ENCODE measurements around the gene SKIC2. TPM values are rescaled to one million over a fixed set of nuclear protein-coding genes. Genes with fewer than 3 reads are reported as not detected.

The SKIC2 gene
- total RNA-seq, 1 donor from 2014 or later, result 61.2 TPM

- H3K4me3 Mint-ChIP-seq (ENCODE audit: unreplicated experiment), result peak overlapping the region; percentile 89
- no peak for TF ChIP-seq CTCF (IDR thresholded peaks at IDR 0.05)
- H3K27ac Mint-ChIP-seq (ENCODE audit: unreplicated experiment), result peak overlapping the region; percentile 87
- no peaks in the 10 kb centered on the region for H3K9me3 Mint-ChIP-seq (ENCODE audit: low read depth)
- no peaks in the 10 kb centered on the region for H3K27me3 Mint-ChIP-seq (ENCODE audit: low read depth)
- peaks cover 31% of the 10 kb centered on the region for H3K4me1 Mint-ChIP-seq (ENCODE audit: low read depth)
- no peak for DNase-seq (ENCODE audit: low spot score)
- H3K36me3 Mint-ChIP-seq (ENCODE audit: low read depth), result peaks cover 32% of the 10 kb centered on the region
Measured at GRCh38 chr6:31958412-31958740, 599 bp upstream of the SKIC2 start.

GRCh38 chr6:31961616-31962015 is 2.6 kb downstream of the SKIC2 start:
- Mint-ChIP-seq H3K36me3 (ENCODE audit: low read depth) (peaks cover 21% of the 10 kb centered on the region), H3K27ac (ENCODE audit: unreplicated experiment) (no peak overlapping the region)

GRCh38 chr6:31963921-31964320 is 4.9 kb downstream of the SKIC2 start:
- no peak overlapping the region for H3K27ac Mint-ChIP-seq (ENCODE audit: unreplicated experiment)
- no peak for TF ChIP-seq CTCF (IDR thresholded peaks at IDR 0.05)
- no peaks in the 10 kb centered on the region for H3K27me3 Mint-ChIP-seq (ENCODE audit: low read depth)
- no peaks in the 10 kb centered on the region for H3K9me3 Mint-ChIP-seq (ENCODE audit: low read depth)
- DNase-seq (ENCODE audit: low spot score), result no peak
- H3K36me3 Mint-ChIP-seq (ENCODE audit: low read depth), result peaks cover 27% of the 10 kb centered on the region
- H3K4me3 Mint-ChIP-seq (ENCODE audit: unreplicated experiment), result no peak overlapping the region
- H3K4me1 Mint-ChIP-seq (ENCODE audit: low read depth), result peaks cover 16% of the 10 kb centered on the region

More at GRCh38 chr6:31961616-31962015, 2.6 kb downstream of the SKIC2 start:
- Mint-ChIP-seq H3K4me1 (ENCODE audit: low read depth) (peaks cover 31% of the 10 kb centered on the region), H3K27me3 (ENCODE audit: low read depth) (no peaks in the 10 kb centered on the region), H3K4me3 (ENCODE audit: unreplicated experiment) (no peak overlapping the region), H3K9me3 (ENCODE audit: low read depth) (no peaks in the 10 kb centered on the region)
- no peak for TF ChIP-seq CTCF (IDR thresholded peaks at IDR 0.05)
- no peak for DNase-seq (ENCODE audit: low spot score)

- Mint-ChIP-seq H3K4me3 (ENCODE audit: unreplicated experiment) (no peak overlapping the region), H3K27ac (ENCODE audit: unreplicated experiment) (no peak overlapping the region), H3K36me3 (ENCODE audit: low read depth) (peaks cover 32% of the 10 kb centered on the region), H3K9me3 (ENCODE audit: low read depth) (no peaks in the 10 kb centered on the region), H3K27me3 (ENCODE audit: low read depth) (no peaks in the 10 kb centered on the region), H3K4me1 (ENCODE audit: low read depth) (peaks cover 13% of the 10 kb centered on the region)
- no peak for TF ChIP-seq CTCF (IDR thresholded peaks at IDR 0.05)
- DNase-seq (ENCODE audit: low spot score), result peak; percentile 86
Measured at GRCh38 chr6:31965700-31966099, 6.7 kb downstream of the SKIC2 start.

- no peak for TF ChIP-seq CTCF (IDR thresholded peaks at IDR 0.05)
- no peaks in the 10 kb centered on the region for H3K9me3 Mint-ChIP-seq (ENCODE audit: low read depth)
- no peak overlapping the region for H3K27ac Mint-ChIP-seq (ENCODE audit: unreplicated experiment)
- peaks cover 30% of the 10 kb centered on the region for H3K36me3 Mint-ChIP-seq (ENCODE audit: low read depth)
- H3K27me3 Mint-ChIP-seq (ENCODE audit: low read depth), result no peaks in the 10 kb centered on the region
- DNase-seq (ENCODE audit: low spot score), result peak; percentile 55
- H3K4me3 Mint-ChIP-seq (ENCODE audit: unreplicated experiment), result no peak overlapping the region
- peaks cover 20% of the 10 kb centered on the region for H3K4me1 Mint-ChIP-seq (ENCODE audit: low read depth)
Measured at GRCh38 chr6:31966506-31966905, 7.5 kb downstream of the SKIC2 start.

All from chondrocyte (in vitro differentiated cells).